Measurements from ENCODE around the gene KIF21A.

KIF21A gene

DNA sequence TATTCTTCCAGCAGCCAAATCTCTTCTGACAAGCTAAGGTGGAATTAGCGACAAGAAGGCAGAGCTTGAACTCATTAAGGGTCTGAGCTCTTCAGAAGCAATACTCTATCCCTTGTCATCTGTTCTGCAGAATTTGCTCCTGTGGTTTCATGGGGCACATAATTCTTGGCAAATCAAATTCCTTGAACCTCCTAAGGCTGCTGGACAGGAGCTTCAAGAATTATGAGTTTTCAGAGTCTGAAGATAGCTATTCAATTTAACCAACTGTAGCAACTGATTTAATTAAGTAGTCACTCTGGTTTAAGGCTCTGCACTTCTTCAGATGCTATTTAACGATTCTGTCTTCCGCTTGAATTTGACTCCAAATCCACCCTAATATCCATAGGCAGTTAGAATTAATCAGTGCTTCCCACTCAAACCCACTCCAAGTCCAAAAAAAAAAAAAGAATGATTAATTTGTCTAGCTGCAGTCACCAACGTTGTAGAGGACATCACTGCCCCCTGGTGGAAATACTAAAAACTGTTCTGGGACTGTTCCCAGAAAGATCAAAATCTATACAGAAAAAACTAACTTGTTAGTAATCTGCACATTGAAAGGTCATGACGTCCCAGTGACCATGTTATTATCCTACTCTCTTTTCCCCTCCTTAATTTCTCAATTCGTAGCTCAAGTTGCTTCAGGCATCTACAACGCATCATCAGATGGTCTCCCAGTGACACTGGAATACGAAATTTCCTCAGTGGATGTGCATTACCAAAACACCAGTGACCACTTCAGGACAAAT lies 169.9 kb downstream of the KIF21A start:
- DNase-seq: peak; percentile 26 to 71

GRCh38 chr12:39269492-39269891 lies 173.4 kb downstream of the KIF21A start:
- no peak for DNase-seq

GRCh38 chr12:39267886-39268285 lies 175.0 kb downstream of the KIF21A start:
- DNase-seq: no peak

DNA sequence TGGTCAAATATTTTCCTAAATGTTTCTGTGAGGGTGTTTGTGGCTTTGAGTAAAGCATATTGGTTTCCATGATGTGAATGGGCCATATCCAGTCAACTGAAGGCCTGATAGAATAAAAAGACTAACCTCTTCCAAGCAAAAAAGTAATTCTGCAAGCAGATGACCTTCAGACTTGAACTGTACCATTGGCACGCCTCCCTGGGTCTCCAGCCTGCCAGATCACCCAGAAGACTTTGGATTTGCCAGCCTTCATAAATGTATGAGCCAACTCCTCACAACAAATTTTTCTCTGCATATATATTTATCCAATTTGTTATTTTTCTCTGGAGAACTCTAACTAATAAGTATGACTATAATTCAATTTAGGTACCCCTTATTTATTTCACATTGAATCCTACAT lies 190.3 kb downstream of the KIF21A start:
- DNase-seq: no peak
